DMS114 treated with DMSO at 0.1 percent for 48 hours (cell line): Measurements from ENCODE around the gene KRTAP4-4.

ENCODE experiments used
- DNase-seq: peaks from one replicate; lab custom pipeline; 2025; ENCODE audit not compliant: unreplicated experiment; lab: John Stamatoyannopoulos, UW

KRTAP4-4 gene

DNA sequence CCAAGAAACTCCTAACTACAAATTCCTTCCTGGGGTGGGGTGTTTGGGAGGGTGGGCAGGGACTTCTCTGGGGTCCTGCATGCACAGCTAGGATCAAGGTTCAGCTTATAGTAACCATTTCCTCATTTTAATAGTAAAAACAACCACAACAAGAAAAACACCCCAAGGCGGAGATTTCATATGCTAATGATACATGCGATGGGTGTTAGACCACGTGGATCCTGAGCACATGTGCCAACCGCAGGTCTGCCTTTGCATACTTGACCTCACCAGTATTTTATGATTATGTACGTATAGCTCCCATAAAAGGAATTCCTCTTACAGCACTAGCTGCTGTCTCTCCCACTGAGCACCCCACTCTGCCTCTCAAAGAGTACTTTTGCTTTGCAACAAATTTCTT, 44.3 kb downstream of the KRTAP4-4 start:
- no peak for DNase-seq

DNA sequence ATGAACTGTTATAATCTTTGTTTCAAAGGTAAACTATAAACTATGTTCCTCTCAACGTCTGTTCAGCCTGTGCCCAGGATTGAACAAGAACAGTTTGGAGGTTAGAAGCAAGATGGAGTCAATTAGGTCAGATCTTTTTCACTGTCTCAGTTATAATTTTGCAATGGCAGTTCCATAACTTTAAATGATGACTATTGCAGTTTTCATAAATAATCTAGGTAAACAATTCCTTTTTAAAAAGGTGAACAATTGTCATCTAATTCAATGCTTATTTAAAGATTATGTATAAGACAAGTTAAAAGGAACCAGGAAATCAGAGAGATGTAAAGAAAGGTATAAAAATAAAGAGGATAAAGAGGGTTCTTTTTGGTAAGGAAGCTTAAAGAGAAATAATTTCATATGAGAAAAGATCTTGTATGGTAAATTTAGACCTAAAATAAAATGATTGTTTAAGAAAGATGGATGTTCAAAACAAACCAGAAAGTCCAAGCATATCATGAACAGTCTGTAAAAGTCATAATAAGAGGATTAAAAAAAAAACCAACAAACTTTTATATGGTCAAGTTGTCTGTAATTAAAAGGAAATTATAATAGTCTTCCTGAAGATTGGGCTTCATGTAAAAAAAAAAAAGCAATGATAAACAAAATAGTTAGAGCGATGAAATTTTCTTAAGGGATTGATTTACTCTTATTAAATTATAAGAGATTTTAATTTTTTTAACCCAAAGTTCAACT, 49.2 kb downstream of the KRTAP4-4 start:
- no peak for DNase-seq
